ENCODE measurements around the gene DOCK4.

DOCK4 gene

GRCh38 chr7:112010109-112010508, 196.1 kb downstream of the DOCK4 start:
- TF ChIP-seq ZNF274 (IDR thresholded peaks at IDR 0.05; ENCODE audit: low read depth, low read length) (no peak), SUZ12 (IDR thresholded peaks at IDR 0.05; ENCODE audit: extremely low read depth, insufficient read depth, insufficient read length) (no peak), YY1 (IDR thresholded peaks at IDR 0.05; ENCODE audit: insufficient read depth, insufficient read length) (no peak)
- H3K36me3 ChIP-seq (ENCODE audit: insufficient read depth, insufficient read length, low read length) = no peaks in the 10 kb centered on the region
- no peaks in the 10 kb centered on the region for H3K27me3 ChIP-seq (ENCODE audit: insufficient read depth, insufficient read length)
- H3K4me3 ChIP-seq (ENCODE audit: insufficient read length, low read depth) = no peak overlapping the region
- DNase-seq (ENCODE audit: low read depth, low spot score) = no peak
- H3K4me1 ChIP-seq (ENCODE audit: insufficient read depth, insufficient read length) = no peaks in the 10 kb centered on the region
- H3K9ac ChIP-seq (ENCODE audit: insufficient read length, low read depth) = no peak overlapping the region
- H3K9me3 ChIP-seq (ENCODE audit: insufficient read depth, low read length) = no peaks in the 10 kb centered on the region

GRCh38 chr7:112009081-112009480, 197.1 kb downstream of the DOCK4 start:
- Histone ChIP-seq H3K4me1 (ENCODE audit: insufficient read depth, insufficient read length) (no peaks in the 10 kb centered on the region), H3K4me3 (ENCODE audit: insufficient read length, low read depth) (no peak overlapping the region), H3K9me3 (ENCODE audit: insufficient read depth, low read length) (no peaks in the 10 kb centered on the region), H3K36me3 (ENCODE audit: insufficient read depth, insufficient read length, low read length) (no peaks in the 10 kb centered on the region), H3K27me3 (ENCODE audit: insufficient read depth, insufficient read length) (no peaks in the 10 kb centered on the region), H3K9ac (ENCODE audit: insufficient read length, low read depth) (no peak overlapping the region)
- TF ChIP-seq ZNF274 (IDR thresholded peaks at IDR 0.05; ENCODE audit: low read depth, low read length) = no peak
- no peak for DNase-seq (ENCODE audit: low read depth, low spot score)

- Histone ChIP-seq H3K9ac (ENCODE audit: insufficient read length, low read depth) (no peak overlapping the region), H3K27me3 (ENCODE audit: insufficient read depth, insufficient read length) (no peaks in the 10 kb centered on the region), H3K36me3 (ENCODE audit: insufficient read depth, insufficient read length, low read length) (no peaks in the 10 kb centered on the region), H3K4me3 (ENCODE audit: insufficient read length, low read depth) (no peak overlapping the region), H3K4me1 (ENCODE audit: insufficient read depth, insufficient read length) (no peaks in the 10 kb centered on the region), H3K9me3 (ENCODE audit: insufficient read depth, low read length) (no peaks in the 10 kb centered on the region)
- no peak for DNase-seq (ENCODE audit: low read depth, low spot score)
- TF ChIP-seq ZNF274 (IDR thresholded peaks at IDR 0.05; ENCODE audit: low read depth, low read length) (no peak), YY1 (IDR thresholded peaks at IDR 0.05; ENCODE audit: insufficient read depth, insufficient read length) (no peak), SUZ12 (IDR thresholded peaks at IDR 0.05; ENCODE audit: extremely low read depth, insufficient read depth, insufficient read length) (no peak)
Measured at GRCh38 chr7:112007185-112007584, 199.0 kb downstream of the DOCK4 start.

GRCh38 chr7:112006071-112006470, 200.1 kb downstream of the DOCK4 start:
- DNase-seq (ENCODE audit: low read depth, low spot score) = no peak
- H3K4me1 ChIP-seq (ENCODE audit: insufficient read depth, insufficient read length) = no peaks in the 10 kb centered on the region
- no peaks in the 10 kb centered on the region for H3K9me3 ChIP-seq (ENCODE audit: insufficient read depth, low read length)
- H3K27me3 ChIP-seq (ENCODE audit: insufficient read depth, insufficient read length) = no peaks in the 10 kb centered on the region
- H3K4me3 ChIP-seq (ENCODE audit: insufficient read length, low read depth) = no peak overlapping the region
- TF ChIP-seq ZNF274 (IDR thresholded peaks at IDR 0.05; ENCODE audit: low read depth, low read length) (no peak), YY1 (IDR thresholded peaks at IDR 0.05; ENCODE audit: insufficient read depth, insufficient read length) (no peak), SUZ12 (IDR thresholded peaks at IDR 0.05; ENCODE audit: extremely low read depth, insufficient read depth, insufficient read length) (no peak)
- no peak overlapping the region for H3K9ac ChIP-seq (ENCODE audit: insufficient read length, low read depth)
- no peaks in the 10 kb centered on the region for H3K36me3 ChIP-seq (ENCODE audit: insufficient read depth, insufficient read length, low read length)

GRCh38 chr7:112005205-112005775, 200.9 kb downstream of the DOCK4 start:
- no peaks in the 10 kb centered on the region for H3K36me3 ChIP-seq (ENCODE audit: insufficient read depth, insufficient read length, low read length)
- no peak for TF ChIP-seq SUZ12 (IDR thresholded peaks at IDR 0.05; ENCODE audit: extremely low read depth, insufficient read depth, insufficient read length)
- TF ChIP-seq YY1 (IDR thresholded peaks at IDR 0.05; ENCODE audit: insufficient read depth, insufficient read length) = no peak
- no peak for TF ChIP-seq ZNF274 (IDR thresholded peaks at IDR 0.05; ENCODE audit: low read depth, low read length)
- H3K9me3 ChIP-seq (ENCODE audit: insufficient read depth, low read length) = no peaks in the 10 kb centered on the region
- no peaks in the 10 kb centered on the region for H3K27me3 ChIP-seq (ENCODE audit: insufficient read depth, insufficient read length)
- H3K4me3 ChIP-seq (ENCODE audit: insufficient read length, low read depth) = no peak overlapping the region
- no peaks in the 10 kb centered on the region for H3K4me1 ChIP-seq (ENCODE audit: insufficient read depth, insufficient read length)
- no peak for DNase-seq (ENCODE audit: low read depth, low spot score)
- H3K9ac ChIP-seq (ENCODE audit: insufficient read length, low read depth) = no peak overlapping the region

- no peaks in the 10 kb centered on the region for H3K9me3 ChIP-seq (ENCODE audit: insufficient read depth, low read length)
- no peak for DNase-seq (ENCODE audit: low read depth, low spot score)
- H3K36me3 ChIP-seq (ENCODE audit: insufficient read depth, insufficient read length, low read length) = no peaks in the 10 kb centered on the region
- no peaks in the 10 kb centered on the region for H3K4me1 ChIP-seq (ENCODE audit: insufficient read depth, insufficient read length)
- no peak overlapping the region for H3K4me3 ChIP-seq (ENCODE audit: insufficient read length, low read depth)
- H3K27me3 ChIP-seq (ENCODE audit: insufficient read depth, insufficient read length) = no peaks in the 10 kb centered on the region
- TF ChIP-seq ZNF274 (IDR thresholded peaks at IDR 0.05; ENCODE audit: low read depth, low read length) = no peak
- TF ChIP-seq SUZ12 (IDR thresholded peaks at IDR 0.05; ENCODE audit: extremely low read depth, insufficient read depth, insufficient read length) = no peak
- no peak for TF ChIP-seq YY1 (IDR thresholded peaks at IDR 0.05; ENCODE audit: insufficient read depth, insufficient read length)
- no peak overlapping the region for H3K9ac ChIP-seq (ENCODE audit: insufficient read length, low read depth)
Measured at GRCh38 chr7:112001091-112001826, 204.9 kb downstream of the DOCK4 start.

GRCh38 chr7:111998326-111998725, 207.9 kb downstream of the DOCK4 start:
- Histone ChIP-seq H3K27me3 (ENCODE audit: insufficient read depth, insufficient read length) (no peaks in the 10 kb centered on the region), H3K9ac (ENCODE audit: insufficient read length, low read depth) (no peak overlapping the region), H3K4me1 (ENCODE audit: insufficient read depth, insufficient read length) (no peaks in the 10 kb centered on the region), H3K4me3 (ENCODE audit: insufficient read length, low read depth) (no peak overlapping the region), H3K36me3 (ENCODE audit: insufficient read depth, insufficient read length, low read length) (no peaks in the 10 kb centered on the region), H3K9me3 (ENCODE audit: insufficient read depth, low read length) (no peaks in the 10 kb centered on the region)
- DNase-seq (ENCODE audit: low read depth, low spot score) = no peak
- TF ChIP-seq SUZ12 (IDR thresholded peaks at IDR 0.05; ENCODE audit: extremely low read depth, insufficient read depth, insufficient read length) (no peak), ZNF274 (IDR thresholded peaks at IDR 0.05; ENCODE audit: low read depth, low read length) (no peak), YY1 (IDR thresholded peaks at IDR 0.05; ENCODE audit: insufficient read depth, insufficient read length) (no peak)

All from NT2/D1 (cell line).